ENCODE data around the gene NCAPG2. TPM values are rescaled to one million over a fixed set of nuclear protein-coding genes. Genes with fewer than 3 reads are reported as not detected.

NCAPG2 gene
- total RNA-seq, 1 experiment from 2014 or later, result 99.4 TPM

- Histone ChIP-seq H3K23me2 (ENCODE audit: insufficient read length, low read depth, low read length, poor library complexity, severe bottlenecking) (no peaks in the 10 kb centered on the region), H4K91ac (ENCODE audit: insufficient read length, low read depth, low read length) (no peak overlapping the region), H2AK5ac (ENCODE audit: insufficient read length, low read length) (no peak overlapping the region), H2BK5ac (ENCODE audit: insufficient read length, low read length) (no peak overlapping the region), H3T11ph (ENCODE audit: low read length) (no peak overlapping the region), H3K4me2 (ENCODE audit: insufficient read depth, insufficient read length, low read length) (no peak overlapping the region), H3K4ac (ENCODE audit: low read depth, low read length) (no peak overlapping the region), H3K4me1 (ENCODE audit: insufficient read depth, low read length) (no peaks in the 10 kb centered on the region), H2BK20ac (ENCODE audit: low read depth, low read length, poor library complexity, severe bottlenecking) (no peak overlapping the region), H3K18ac (ENCODE audit: insufficient read length, low read depth, low read length) (no peak overlapping the region), H3K9me3 (ENCODE audit: control insufficient read depth, low read depth, low read length) (no peaks in the 10 kb centered on the region), H2BK120ac (ENCODE audit: low read depth, low read length, poor library complexity, severe bottlenecking) (no peak overlapping the region), H3K14ac (ENCODE audit: insufficient read depth, low read length) (no peak overlapping the region), H4K20me1 (ENCODE audit: control insufficient read depth, insufficient read depth, insufficient read length) (no peaks in the 10 kb centered on the region), H3K9ac (ENCODE audit: extremely low read depth, insufficient read length, low read length) (no peak overlapping the region), H3K79me2 (ENCODE audit: insufficient read depth, low read length) (no peaks in the 10 kb centered on the region), H3K79me1 (ENCODE audit: insufficient read depth, low read depth, low read length, poor library complexity, severe bottlenecking) (no peaks in the 10 kb centered on the region), H3K23ac (ENCODE audit: insufficient read length, low read depth, low read length) (no peak overlapping the region), H2BK15ac (ENCODE audit: low read depth, low read length) (no peak overlapping the region), H4K8ac (replicated peaks; ENCODE audit: insufficient read length, low read depth, low read length) (no peak overlapping the region), H3K27ac (ENCODE audit: insufficient read length, low read depth, low read length) (no peak overlapping the region), H3K27me3 (ENCODE audit: insufficient read depth, low read length) (no peaks in the 10 kb centered on the region), H2AFZ (ENCODE audit: low read length) (no peak overlapping the region), H2BK12ac (ENCODE audit: insufficient read length, low read depth, low read length) (no peak overlapping the region), H4K5ac (ENCODE audit: insufficient read length, low read depth, low read length) (no peak overlapping the region), H3K56ac (ENCODE audit: insufficient read length, low read depth, low read length) (no peak overlapping the region)
- DNase-seq, result no peak
- H3K27ac Mint-ChIP-seq, result peak overlapping the region; percentile 27 to 97 (median 64); a peak in 5 of 7 replicates
- no peaks in the 10 kb centered on the region for H3K9me3 Mint-ChIP-seq
- H3K27me3 Mint-ChIP-seq (ENCODE audit: low read depth), result no peaks in the 10 kb centered on the region
- H3K4me1 Mint-ChIP-seq, result peaks cover 8 to 15% of the 10 kb centered on the region in 2 experiments
- TF ChIP-seq, protein P1, sequence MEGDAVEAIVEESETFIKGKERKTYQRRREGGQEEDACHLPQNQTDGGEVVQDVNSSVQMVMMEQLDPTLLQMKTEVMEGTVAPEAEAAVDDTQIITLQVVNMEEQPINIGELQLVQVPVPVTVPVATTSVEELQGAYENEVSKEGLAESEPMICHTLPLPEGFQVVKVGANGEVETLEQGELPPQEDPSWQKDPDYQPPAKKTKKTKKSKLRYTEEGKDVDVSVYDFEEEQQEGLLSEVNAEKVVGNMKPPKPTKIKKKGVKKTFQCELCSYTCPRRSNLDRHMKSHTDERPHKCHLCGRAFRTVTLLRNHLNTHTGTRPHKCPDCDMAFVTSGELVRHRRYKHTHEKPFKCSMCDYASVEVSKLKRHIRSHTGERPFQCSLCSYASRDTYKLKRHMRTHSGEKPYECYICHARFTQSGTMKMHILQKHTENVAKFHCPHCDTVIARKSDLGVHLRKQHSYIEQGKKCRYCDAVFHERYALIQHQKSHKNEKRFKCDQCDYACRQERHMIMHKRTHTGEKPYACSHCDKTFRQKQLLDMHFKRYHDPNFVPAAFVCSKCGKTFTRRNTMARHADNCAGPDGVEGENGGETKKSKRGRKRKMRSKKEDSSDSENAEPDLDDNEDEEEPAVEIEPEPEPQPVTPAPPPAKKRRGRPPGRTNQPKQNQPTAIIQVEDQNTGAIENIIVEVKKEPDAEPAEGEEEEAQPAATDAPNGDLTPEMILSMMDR (conservative IDR thresholded peaks at IDR 0.05), result no peak
- no peak overlapping the region for H3K4me3 Mint-ChIP-seq
- no CpG with 5 or more reads among the region's 2 CpGs for WGBS (ENCODE audit: extremely low coverage, insufficient read length, low lambda C conversion rate)
- peaks cover 50 to 74% (median 70%) of the 10 kb centered on the region in 3 experiments; a peak in 6 of 7 replicates for H3K36me3 Mint-ChIP-seq (ENCODE audit: insufficient read depth in 1 of 3, low read depth in 3 of 3)
Observed at GRCh38 chr7:158658475-158658874, 46.1 kb downstream of the NCAPG2 start.
